Renal pelvis (tissue), 4 donors: ENCODE measurements around the gene C17orf100. TPM values are rescaled to one million over a fixed set of nuclear protein-coding genes. Genes with fewer than 3 reads are reported as not detected.
"Not testable (repeated sequence)": the region's sequence is repeated elsewhere in the genome, so short reads cannot be mapped to it uniquely, and the experiment has no call there.

Source experiments
- DNase-seq: peaks from one replicate; pipeline ENCODE4 v3.0.0-alpha.2; 2013
- polyA plus RNA-seq, 3 donors: library from polyadenylated mRNA; unstranded; fragments of 120-200 nt; gene quantifications; one replicate each; pipeline ENCODE4 v1.2.1, GENCODE V29; 2013; ENCODE audit not compliant: insufficient read length in 3 of 3

The C17orf100 gene
- polyA plus RNA-seq, 3 donors, result 8.8 to 11.0 (median 9.9) TPM

GRCh38 chr17:6684881-6685767 is 33.6 kb downstream of the C17orf100 start:
- DNase-seq, result no peak

- DNase-seq, result no peak
Observed at GRCh38 chr17:6686026-6686425, 34.5 kb downstream of the C17orf100 start.

GRCh38 chr17:6688944-6689343 is 37.4 kb downstream of the C17orf100 start:
- no peak for DNase-seq

DNA sequence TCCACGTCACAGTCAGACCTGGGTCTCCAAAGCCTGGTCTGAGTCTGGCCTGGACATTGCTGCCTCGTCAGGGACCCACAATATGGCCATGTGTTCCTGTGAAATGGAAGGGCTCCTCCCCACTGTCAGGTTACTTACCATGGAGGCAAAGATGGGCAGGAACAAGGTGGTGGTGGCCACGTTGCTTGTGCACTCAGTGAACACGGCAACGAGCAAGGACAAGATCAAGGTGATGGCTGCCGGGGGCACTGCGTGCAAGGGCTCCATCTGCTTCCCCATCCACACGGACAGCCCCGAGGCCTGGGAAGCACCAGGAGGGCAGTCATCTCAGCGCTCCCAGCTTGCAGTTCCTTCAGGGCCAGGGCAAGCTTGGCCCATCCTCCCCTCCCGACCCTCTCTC is 39.1 kb downstream of the C17orf100 start:
- no peak for DNase-seq

DNA sequence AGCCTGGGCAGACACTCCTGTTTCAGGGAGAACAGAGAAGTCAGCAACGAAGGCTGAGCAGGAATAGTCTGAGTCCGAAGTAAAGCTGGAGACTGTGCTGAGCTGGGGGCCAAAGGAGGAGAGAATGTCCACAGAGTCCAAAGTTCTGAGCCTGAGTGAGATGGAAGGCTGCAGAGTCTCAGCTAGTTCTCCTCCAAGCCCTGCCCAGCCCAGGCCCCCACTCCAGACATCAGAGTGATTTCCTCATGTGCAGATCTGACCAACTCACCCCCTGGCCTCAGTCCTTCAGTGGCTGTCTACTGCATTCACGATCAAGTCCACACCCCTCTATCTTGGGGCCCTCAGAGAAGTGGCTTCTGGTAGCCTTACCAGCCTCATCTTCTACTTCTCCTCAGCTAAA is 40.0 kb downstream of the C17orf100 start:
- no peak for DNase-seq

DNA sequence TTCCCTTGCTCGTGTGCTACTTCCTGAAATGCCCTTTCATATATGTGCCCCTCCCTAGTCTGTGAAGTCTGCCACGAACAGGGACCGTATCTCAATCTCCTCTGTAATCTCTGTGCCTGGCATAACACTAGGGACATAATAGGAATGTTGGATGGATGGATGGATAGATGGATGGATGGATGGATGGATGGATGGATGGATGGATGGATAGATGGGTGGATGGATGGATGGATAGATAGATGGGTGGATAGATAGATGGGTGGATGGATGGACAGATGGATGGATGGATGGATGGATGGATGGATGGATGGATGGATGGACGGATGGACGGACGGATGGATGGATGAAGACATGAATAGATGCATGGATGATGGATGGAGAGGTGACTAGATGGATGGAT is 40.4 kb downstream of the C17orf100 start:
- DNase-seq, result not testable (repeated sequence)

DNA sequence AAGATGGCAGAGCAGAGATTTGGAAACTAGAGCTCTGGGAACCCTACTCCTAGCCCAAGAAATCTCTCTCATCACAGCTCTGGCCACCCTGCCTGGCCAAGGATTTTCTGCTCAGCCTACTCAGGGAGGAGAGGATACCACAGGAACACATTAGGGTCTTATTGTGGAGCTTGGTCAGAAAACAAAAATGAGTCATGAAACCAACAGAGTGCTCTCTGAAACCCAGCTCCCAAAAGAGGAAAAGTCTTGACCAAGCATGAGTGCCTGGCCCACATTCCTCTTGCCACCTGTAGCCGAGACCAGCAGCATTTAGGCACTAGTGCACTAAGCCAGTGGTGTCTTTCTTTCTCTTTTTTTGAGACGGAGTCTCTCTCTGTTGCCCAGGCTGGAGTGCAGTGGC is 43.5 kb downstream of the C17orf100 start:
- DNase-seq, result no peak

- no peak for DNase-seq
Observed at GRCh38 chr17:6695565-6695964, 44.0 kb downstream of the C17orf100 start.

DNA sequence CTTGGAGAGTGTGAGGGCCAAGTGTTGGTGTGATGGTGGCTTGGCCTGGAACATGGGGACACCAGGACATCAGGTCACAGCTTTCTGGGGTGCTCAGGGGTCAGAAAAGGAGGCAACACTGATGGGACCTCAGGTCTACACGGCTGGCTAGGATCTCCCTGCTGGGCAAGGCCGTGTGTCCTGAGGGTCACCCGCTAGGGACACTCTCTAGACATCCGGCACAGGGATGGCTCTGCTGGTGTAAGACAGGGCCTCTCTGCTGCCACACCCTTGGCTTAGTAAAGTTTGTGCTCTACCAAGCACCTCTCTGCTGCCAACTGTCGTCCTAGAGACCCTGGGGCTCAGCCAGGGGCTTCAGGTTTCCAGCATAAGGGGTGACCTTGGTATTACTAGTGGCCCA is 45.3 kb downstream of the C17orf100 start:
- no peak for DNase-seq

- no peak for DNase-seq
Observed at GRCh38 chr17:6698004-6698403, 46.4 kb downstream of the C17orf100 start.

- DNase-seq, result no peak
Observed at GRCh38 chr17:6699997-6700947, 48.7 kb downstream of the C17orf100 start.

GRCh38 chr17:6700948-6701307 is 49.4 kb downstream of the C17orf100 start:
- DNase-seq, result no peak

DNA sequence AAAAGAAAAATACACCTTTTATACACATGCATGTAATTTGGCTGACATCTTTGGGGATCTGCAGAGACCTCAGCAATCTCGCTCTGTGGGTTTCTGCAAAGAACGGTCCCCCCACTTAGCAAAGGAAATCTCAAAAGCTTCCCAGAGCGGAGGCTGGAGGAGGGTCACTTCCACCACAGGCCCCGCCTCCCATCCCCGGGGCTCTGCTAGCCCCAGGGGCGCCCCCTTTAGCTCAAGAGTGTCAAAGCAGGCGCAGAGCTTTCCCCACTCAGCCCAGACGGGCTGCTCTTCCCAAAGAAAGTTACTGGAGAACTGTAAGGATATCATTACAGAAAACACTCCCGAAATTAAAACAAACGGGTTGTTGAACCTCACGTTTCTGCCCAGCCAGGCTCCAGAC is 50.2 kb downstream of the C17orf100 start:
- no peak for DNase-seq

DNA sequence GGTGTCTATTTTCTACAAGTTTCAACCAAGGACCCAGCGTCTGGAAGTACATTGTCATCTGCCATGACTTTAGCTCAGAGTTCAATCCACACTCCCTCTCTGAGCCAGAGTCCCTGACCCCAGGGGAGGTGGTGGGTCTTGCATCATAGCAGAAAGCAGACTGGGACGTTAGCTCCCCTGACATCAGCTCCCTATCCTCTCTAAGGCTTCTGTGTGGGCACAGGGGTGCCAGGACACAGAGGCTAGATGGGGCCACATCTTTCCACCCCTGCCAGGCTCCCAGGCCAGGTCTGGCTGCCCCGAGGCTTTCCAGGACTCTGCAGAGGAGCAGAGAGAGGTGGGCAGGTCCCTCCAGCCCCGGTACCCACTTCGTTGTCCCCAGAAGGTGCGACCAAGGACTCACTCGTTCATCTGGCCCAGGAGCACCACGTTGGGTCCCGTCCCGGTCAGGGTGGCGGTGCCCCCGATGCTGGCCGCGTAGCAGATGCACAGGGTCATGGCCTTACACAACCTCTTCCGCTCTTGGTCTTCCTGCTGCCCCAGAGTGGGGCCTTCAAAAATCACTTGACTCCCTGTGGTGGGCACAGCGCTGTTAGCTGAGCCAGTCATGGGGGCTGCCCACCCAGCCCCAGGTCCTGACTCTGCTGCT is 51.1 kb downstream of the C17orf100 start:
- DNase-seq, result no peak

Other genes starting within 250 kb of the C17orf100 start
- under 1 TPM in 1 of 3 donors, not detected in 2; 0.06 TPM for gene AIPL1, start 216.6 kb upstream of the C17orf100 start, polyA plus RNA-seq
- gene PIMREG, start 207.3 kb upstream of the C17orf100 start, polyA plus RNA-seq, result 10 to 100 TPM; 20.8 to 45.2 (median 30.4) TPM
- 10 to 100 TPM in 1 of 3 donors, 1 to 10 TPM in 2; 8.2 to 10.0 (median 9.8) TPM for gene PITPNM3, start 95.2 kb upstream of the C17orf100 start, polyA plus RNA-seq
- gene KIAA0753, start 11.1 kb upstream of the C17orf100 start, polyA plus RNA-seq, result 10 to 100 TPM; 34.4 to 46.2 (median 41.4) TPM
- gene TXNDC17, start 10.7 kb upstream of the C17orf100 start, polyA plus RNA-seq, result 100 to 1,000 TPM in 1 of 3 donors, 10 to 100 TPM in 2; 78.7 to 100 (median 94.0) TPM
- 10 to 100 TPM; 23.5 to 26.1 (median 24.1) TPM for gene MED31, start 157 bp upstream of the C17orf100 start, polyA plus RNA-seq
- gene SLC13A5, start 61.6 kb downstream of the C17orf100 start, polyA plus RNA-seq, result 1 to 10 TPM; 2.7 to 5.1 (median 4.9) TPM
- 10 to 100 TPM in 2 of 3 donors, 1 to 10 TPM in 1; 4.4 to 25.5 (median 14.9) TPM for gene XAF1, start 104.3 kb downstream of the C17orf100 start, polyA plus RNA-seq
- gene FBXO39, start 124.5 kb downstream of the C17orf100 start, polyA plus RNA-seq, result under 1 TPM in 2 of 3 donors, not detected in 1; 0.06 to 0.19 TPM
- under 1 TPM; 0.41 to 0.73 (median 0.71) TPM for gene TEKT1, start 180.0 kb downstream of the C17orf100 start, polyA plus RNA-seq